Ectodermal cell (in vitro differentiated cells): Measurements from ENCODE around the gene RBM18. TPM values are rescaled to one million over a fixed set of nuclear protein-coding genes. Genes with fewer than 3 reads are reported as not detected.

Experiments
- H3K27ac ChIP-seq: 2 replicates; pipeline ENCODE4 v1.7.0; 2013; ENCODE audit warnings: mild to moderate bottlenecking, low read depth, low read length; ENCODE audit not compliant: insufficient read depth, poor library complexity, severe bottlenecking
- H3K27me3 ChIP-seq: 2 replicates; pipeline ENCODE4 v1.7.0; 2013; ENCODE audit warnings: mild to moderate bottlenecking, low read length; ENCODE audit not compliant: insufficient read depth, control insufficient read depth, poor library complexity, severe bottlenecking
- H3K36me3 ChIP-seq: one replicate; pipeline ENCODE4 v1.7.0; 2013; ENCODE audit warnings: low read length; ENCODE audit not compliant: control insufficient read depth, insufficient read depth
- H3K4me1 ChIP-seq: one replicate; pipeline ENCODE4 v1.7.0; 2013; ENCODE audit warnings: low read length; ENCODE audit not compliant: control insufficient read depth, insufficient read depth
- H3K4me3 ChIP-seq: 2 replicates; pipeline ENCODE4 v1.7.0; 2013; ENCODE audit warnings: low read depth, low read length, control low read depth; ENCODE audit not compliant: insufficient read depth
- H3K9me3 ChIP-seq: 2 replicates; pipeline ENCODE4 v1.7.0; 2013; ENCODE audit warnings: mild to moderate bottlenecking, low read length, moderate library complexity; ENCODE audit not compliant: control insufficient read depth
- WGBS, 2 experiments: methylation state at CpG; one replicate each; pipeline ENCODE4 v1.1.7; 2013; ENCODE audit warnings: missing lambda C conversion rate in 2 of 2; 5-methylcytosine and 5-hydroxymethylcytosine counted together
- polyA plus RNA-seq, 4 experiments: library from polyadenylated mRNA; stranded (reverse); fragments of 50-300 nt; gene quantifications; one replicate each; pipeline ENCODE4 v1.2.3, GENCODE V29; 2013

Gene RBM18
- 18.8 TPM for polyA plus RNA-seq (2013, experiment 1 of 4)
- 16.7 TPM for polyA plus RNA-seq (2013, experiment 2 of 4)
- 15.4 TPM for polyA plus RNA-seq (2013, experiment 3 of 4)
- 18.2 TPM for polyA plus RNA-seq (2013, experiment 4 of 4)

DNA sequence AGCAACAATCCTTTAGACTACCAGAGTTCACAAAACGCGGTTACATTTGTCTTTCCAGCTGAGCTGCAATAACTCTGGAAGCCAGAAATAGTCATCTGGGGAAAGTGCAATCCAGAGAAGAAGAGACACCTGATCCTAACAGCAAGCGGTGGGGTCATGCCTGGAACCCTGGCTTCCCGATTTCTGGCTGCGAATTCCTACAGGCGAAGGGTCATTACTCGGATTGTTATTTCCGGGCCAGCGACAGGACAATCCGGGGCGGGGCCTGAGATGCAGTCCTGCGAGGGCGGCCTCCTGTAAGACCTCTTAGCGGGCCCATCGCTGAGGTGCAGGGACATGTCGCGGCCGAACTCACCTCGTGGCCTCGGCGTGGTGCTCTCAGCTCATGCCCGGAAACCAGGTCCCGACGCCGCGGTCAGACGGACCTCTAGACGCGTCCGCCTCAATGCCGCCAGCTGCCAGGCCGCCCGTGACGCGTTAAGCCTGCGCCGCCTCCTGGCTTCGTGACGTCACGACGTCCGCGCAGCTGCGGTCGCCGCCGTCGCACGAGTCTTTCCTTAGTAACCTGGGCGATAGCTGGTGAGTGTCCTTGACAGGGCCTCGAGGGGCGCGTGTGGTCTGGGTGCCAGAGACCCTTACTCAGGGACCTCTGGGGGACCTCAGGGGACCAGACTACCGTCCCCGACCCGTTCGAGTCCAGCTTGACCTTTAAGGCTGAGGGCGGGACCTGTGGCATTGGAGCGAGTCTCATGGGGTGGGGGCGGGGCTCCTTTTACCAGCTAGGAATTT lies at the start of gene RBM18, which contains the start of gene MRRF:
RBM18 (minus strand) TSS at position 481 of the 789 bp plus-strand sequence. CDS start 3,348 bp downstream, outside the sequence.
MRRF (plus strand) TSS at position 523 of the 789 bp plus-strand sequence. CDS start 6,010 bp downstream, outside the sequence.
- Histone ChIP-seq H3K4me3 (peak within 1 kb of the TSS; percentile 68), H3K27me3 (no peaks in the 10 kb centered on the region), H3K9me3 (no peaks in the 10 kb centered on the region), H3K36me3 (peaks cover 6% of the 10 kb centered on the region), H3K27ac (peak within 1 kb of the TSS; percentile 89), H3K4me1 (peaks cover 7% of the 10 kb centered on the region)
- 0% methylated on average over 60 of the region's 60 CpGs for WGBS, 2 experiments

- Histone ChIP-seq H3K9me3 (no peaks in the 10 kb centered on the region), H3K36me3 (peaks cover 15% of the 10 kb centered on the region), H3K27me3 (no peaks in the 10 kb centered on the region), H3K4me3 (no peak overlapping the region), H3K27ac (no peak overlapping the region), H3K4me1 (no peaks in the 10 kb centered on the region)
These were observed 49.5 kb upstream of the RBM18 start for GRCh38 chr9:122314165-122314564.

DNA sequence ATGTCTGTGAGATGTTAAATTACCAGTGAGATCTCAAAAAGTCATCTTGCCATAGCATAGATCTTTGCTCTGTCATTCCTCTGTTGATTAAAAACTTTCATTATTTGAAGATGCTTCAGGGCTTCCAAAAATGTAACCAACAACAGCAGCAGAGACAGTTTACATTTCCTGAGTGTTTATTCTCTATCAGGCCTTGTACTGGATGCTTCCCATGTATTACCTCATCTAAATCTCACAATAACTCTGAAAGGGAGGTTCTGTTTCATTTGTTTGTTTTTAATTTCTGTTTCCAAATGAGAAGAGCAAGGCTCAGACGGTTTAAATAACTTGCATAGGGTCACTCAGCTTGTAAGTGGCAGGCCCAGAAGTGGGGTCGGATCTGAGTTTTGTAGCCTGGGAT lies 45.2 kb upstream of the RBM18 start:
- 90 to 94% methylated on average over 2 of the region's 2 CpGs for WGBS, 2 experiments
- H3K9me3 ChIP-seq, result no peaks in the 10 kb centered on the region
- H3K36me3 ChIP-seq, result peaks cover 15% of the 10 kb centered on the region
- H3K27ac ChIP-seq, result no peak overlapping the region
- no peaks in the 10 kb centered on the region for H3K4me1 ChIP-seq
- no peaks in the 10 kb centered on the region for H3K27me3 ChIP-seq
- H3K4me3 ChIP-seq, result no peak overlapping the region

GRCh38 chr9:122307925-122308324 lies 43.3 kb upstream of the RBM18 start:
- Histone ChIP-seq H3K27me3 (no peaks in the 10 kb centered on the region), H3K4me3 (no peak overlapping the region), H3K4me1 (no peaks in the 10 kb centered on the region), H3K27ac (no peak overlapping the region), H3K36me3 (peaks cover 3% of the 10 kb centered on the region), H3K9me3 (no peaks in the 10 kb centered on the region)
- WGBS, 2 experiments, result 87 to 100% methylated on average over 1 of the region's 1 CpG

- H3K4me3 ChIP-seq, result no peak overlapping the region
- H3K9me3 ChIP-seq, result no peaks in the 10 kb centered on the region
- H3K27ac ChIP-seq, result no peak overlapping the region
- no peaks in the 10 kb centered on the region for H3K36me3 ChIP-seq
- H3K4me1 ChIP-seq, result no peaks in the 10 kb centered on the region
- no peaks in the 10 kb centered on the region for H3K27me3 ChIP-seq
- 77 to 78% methylated on average over 5 of the region's 5 CpGs for WGBS, 2 experiments
These were observed 42.4 kb upstream of the RBM18 start for GRCh38 chr9:122307061-122307460.

- WGBS, 2 experiments, result 87 to 100% methylated on average over 2 to 5 of the region's 5 CpGs
- no peaks in the 10 kb centered on the region for H3K36me3 ChIP-seq
- H3K27me3 ChIP-seq, result no peaks in the 10 kb centered on the region
- H3K4me3 ChIP-seq, result no peak overlapping the region
- no peaks in the 10 kb centered on the region for H3K4me1 ChIP-seq
- H3K27ac ChIP-seq, result no peak overlapping the region
- H3K9me3 ChIP-seq, result no peaks in the 10 kb centered on the region
These were observed 37.8 kb upstream of the RBM18 start for GRCh38 chr9:122302237-122303093.

GRCh38 chr9:122297512-122297911 lies 32.9 kb upstream of the RBM18 start:
- H3K4me3 ChIP-seq, result no peak overlapping the region
- no peaks in the 10 kb centered on the region for H3K9me3 ChIP-seq
- H3K27ac ChIP-seq, result no peak overlapping the region
- H3K36me3 ChIP-seq, result peaks cover 5% of the 10 kb centered on the region
- no peaks in the 10 kb centered on the region for H3K27me3 ChIP-seq
- no peaks in the 10 kb centered on the region for H3K4me1 ChIP-seq
- 91% methylated on average over 3 of the region's 3 CpGs for WGBS, 2 experiments

- H3K4me3 ChIP-seq, result no peak overlapping the region
- H3K4me1 ChIP-seq, result no peaks in the 10 kb centered on the region
- no peaks in the 10 kb centered on the region for H3K27me3 ChIP-seq
- 95% methylated on average over 4 of the region's 4 CpGs for WGBS, 2 experiments
- peaks cover 6% of the 10 kb centered on the region for H3K36me3 ChIP-seq
- H3K9me3 ChIP-seq, result no peaks in the 10 kb centered on the region
- no peak overlapping the region for H3K27ac ChIP-seq
These were observed 29.9 kb upstream of the RBM18 start for GRCh38 chr9:122294531-122294930.

GRCh38 chr9:122291458-122291857 lies 26.8 kb upstream of the RBM18 start:
- H3K4me1 ChIP-seq, result no peaks in the 10 kb centered on the region
- H3K9me3 ChIP-seq, result no peaks in the 10 kb centered on the region
- H3K27me3 ChIP-seq, result no peaks in the 10 kb centered on the region
- 95 to 96% methylated on average over 3 of the region's 3 CpGs for WGBS, 2 experiments
- H3K4me3 ChIP-seq, result no peak overlapping the region
- H3K36me3 ChIP-seq, result peaks cover 6% of the 10 kb centered on the region
- no peak overlapping the region for H3K27ac ChIP-seq

DNA sequence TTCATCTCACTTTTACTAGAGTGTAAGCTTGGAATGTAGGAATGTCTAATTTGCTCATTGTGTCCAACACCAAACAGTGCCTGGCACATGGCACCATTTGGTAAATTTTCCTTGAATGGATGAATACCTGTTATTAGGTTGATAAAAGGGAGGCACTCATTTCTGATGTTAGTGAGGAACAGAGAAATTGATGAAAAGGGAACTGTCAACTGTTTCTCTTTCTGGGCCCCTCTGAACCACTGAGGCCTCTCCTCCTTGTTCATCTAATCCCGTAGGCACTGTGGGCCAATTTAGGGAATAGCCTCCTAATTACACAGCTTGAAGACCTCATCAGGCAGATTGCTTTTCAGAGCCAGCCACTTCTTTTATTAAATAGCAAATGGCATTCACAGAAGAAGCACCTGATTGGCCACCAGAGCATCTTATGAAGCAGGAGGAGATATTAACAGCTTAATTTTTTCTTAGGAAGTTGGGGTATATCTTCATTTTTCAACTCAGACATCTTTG lies 22.6 kb upstream of the RBM18 start:
- Histone ChIP-seq H3K4me1 (no peaks in the 10 kb centered on the region), H3K36me3 (peaks cover 4% of the 10 kb centered on the region), H3K27ac (no peak overlapping the region), H3K27me3 (no peaks in the 10 kb centered on the region), H3K4me3 (no peak overlapping the region), H3K9me3 (no peaks in the 10 kb centered on the region)
- WGBS, 2 experiments, result 96 to 100% methylated on average over 1 of the region's 1 CpG
